LHCN-M2 (cell line): ENCODE data around the gene MSI2. TPM values are rescaled to one million over a fixed set of nuclear protein-coding genes. Genes with fewer than 3 reads are reported as not detected.

Source experiments
- DNase-seq: peaks from one replicate; pipeline ENCODE4 v3.0.0-alpha.2; 2012; ENCODE audit warnings: low read depth
- total RNA-seq: library from RNA; depleted of rRNA; stranded (reverse); fragments of >200 nt; gene quantifications from 2 replicates; pipeline ENCODE4 v1.2.3, GENCODE V29; 2014

Gene MSI2
- total RNA-seq, 1 experiment from 2014 or later = 120 TPM

- DNase-seq = no peak
Measured at GRCh38 chr17:57315061-57316015, 59.0 kb downstream of the MSI2 start.

DNA sequence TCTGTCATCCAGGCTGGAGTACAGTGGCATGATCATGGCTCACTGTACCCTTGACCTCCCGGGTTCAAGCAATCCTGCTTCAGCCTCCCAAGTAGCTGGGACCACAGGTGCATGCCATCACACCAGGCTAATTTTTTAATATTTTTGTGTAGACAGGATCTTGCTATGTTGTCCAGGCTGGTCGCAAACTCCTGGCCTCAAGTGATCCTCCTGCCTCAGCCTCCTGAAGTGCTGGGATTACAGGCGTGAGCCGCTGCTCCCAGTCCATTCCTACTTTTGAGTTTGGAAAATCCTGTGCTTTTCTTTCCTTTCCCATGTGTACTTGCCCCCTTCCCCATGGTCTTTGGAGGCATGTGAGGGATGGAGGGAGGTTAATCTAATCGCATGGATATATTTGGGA is 60.0 kb downstream of the MSI2 start:
- no peak for DNase-seq

- no peak for DNase-seq
Measured at GRCh38 chr17:57317079-57317478, 60.8 kb downstream of the MSI2 start.

DNA sequence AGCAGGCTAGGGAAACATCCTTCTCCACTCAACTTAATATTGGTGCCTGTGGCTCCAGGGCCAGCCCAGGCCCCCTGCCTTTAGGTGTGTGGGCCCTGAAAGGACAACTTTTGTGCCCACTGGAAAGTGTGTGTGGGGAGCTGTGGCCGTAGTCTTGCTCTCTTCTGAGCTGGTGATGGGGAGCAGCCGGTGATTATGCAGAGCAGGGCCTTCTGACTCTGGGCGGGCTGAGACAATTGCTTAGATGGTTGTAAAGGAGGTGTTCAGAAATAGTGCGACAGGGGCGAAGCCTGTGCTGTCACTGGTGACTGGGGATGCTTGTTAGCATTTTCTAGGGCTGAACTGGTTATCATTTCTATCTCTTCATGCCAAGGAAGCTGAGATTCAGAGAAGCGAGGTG is 62.6 kb downstream of the MSI2 start:
- no peak for DNase-seq

DNA sequence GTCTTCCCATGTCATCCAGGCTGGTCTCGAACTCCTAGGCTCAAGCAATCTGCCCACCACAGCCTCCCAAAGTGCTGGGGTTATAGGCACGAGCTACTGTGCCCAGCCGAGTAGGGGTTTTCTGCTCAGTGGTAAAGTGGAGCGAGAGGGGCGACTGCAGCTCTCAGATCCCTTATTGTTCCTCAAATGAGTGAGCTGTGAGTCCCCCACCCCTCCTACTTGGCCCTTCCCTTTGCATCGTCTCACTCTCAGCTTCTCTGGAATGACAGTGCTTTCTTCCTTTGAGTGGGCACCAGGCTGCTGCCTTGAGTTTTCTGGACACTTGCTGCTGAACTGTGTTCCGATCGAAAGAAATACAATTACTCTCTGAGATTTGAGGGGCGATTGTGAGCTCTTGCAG is 63.5 kb downstream of the MSI2 start:
- no peak for DNase-seq

DNA sequence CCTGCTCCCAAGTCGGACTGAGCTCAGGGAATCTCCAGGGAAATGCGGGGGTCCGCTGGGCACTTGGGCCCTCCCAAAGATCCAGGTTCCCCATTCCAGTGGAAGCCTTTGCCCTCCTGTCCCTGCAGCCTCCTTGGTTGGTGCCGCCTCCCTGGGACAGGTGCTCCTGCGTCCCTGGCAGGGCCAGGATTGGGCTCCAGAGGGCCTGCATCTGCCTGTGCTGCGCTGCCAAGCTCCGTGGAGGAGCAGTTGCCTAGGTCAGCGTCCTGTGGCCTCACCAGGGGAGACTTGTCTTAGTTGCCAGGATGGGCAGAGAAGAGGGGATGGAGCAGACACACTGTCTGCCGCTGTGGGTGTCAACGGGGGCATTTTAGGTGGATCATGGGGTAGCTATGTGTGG is 67.1 kb downstream of the MSI2 start:
- no peak for DNase-seq

- DNase-seq = no peak
Measured at GRCh38 chr17:57324060-57324459, 67.7 kb downstream of the MSI2 start.

DNA sequence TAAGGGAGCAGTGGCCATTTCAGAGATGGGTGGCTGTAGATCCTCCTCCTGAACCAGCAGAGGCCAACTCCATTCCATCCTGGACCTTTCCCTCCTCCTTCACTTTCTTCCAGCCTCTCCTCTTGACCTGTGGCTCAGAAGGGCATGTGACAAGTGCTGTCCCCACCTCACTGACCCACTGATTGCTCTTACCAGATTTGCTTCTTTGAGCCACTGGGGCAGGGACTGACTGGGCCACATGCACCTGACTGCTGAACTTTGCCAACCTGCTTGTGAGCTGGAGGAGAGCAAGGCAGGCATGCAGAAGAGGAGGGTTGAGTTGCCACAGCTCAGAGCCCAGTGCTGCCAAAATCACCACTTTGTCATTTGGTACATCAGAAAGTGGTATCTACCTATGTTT is 68.3 kb downstream of the MSI2 start:
- no peak for DNase-seq

DNA sequence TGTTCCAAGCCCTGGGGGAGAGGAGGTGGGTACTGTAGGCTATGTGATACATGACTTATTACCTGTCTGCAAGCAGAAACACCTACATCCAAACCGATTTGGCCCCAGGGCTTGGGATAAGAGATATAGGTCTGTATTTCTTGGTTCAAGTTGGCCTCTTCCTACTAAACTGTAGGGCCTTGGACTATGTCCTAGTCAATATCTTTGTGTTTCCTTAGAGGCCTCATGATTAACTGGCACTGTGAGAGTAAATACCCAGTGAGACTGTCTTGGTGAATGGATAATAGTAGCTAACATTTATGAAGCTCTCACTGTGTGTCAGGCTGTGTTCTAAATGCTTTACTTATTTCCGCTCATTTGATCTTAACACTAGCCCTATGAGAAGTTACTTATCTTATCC is 70.0 kb downstream of the MSI2 start:
- no peak for DNase-seq

DNA sequence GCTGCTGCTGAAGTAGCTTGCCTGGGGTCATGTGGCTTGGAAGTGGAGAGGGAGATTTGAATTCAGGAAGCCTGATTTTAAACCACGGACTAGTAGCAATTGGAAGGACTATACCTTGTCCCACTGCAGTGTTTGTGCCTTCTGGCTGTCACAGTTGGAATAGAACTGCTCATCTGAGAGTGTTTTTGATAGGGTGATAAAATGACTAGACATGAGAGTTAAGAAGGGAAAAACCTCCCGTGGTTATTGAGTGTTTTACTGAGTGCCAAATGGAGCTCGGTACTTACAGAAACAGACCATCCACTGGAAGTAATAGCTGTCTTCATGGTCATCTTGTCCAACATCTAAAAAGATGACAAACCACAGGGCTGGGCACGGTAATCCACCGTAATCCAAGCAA is 70.4 kb downstream of the MSI2 start:
- DNase-seq = no peak

- DNase-seq = no peak
Measured at GRCh38 chr17:57327176-57327970, 71.0 kb downstream of the MSI2 start.

- DNase-seq = peak; percentile 65
Measured at GRCh38 chr17:57328109-57328882, 72.0 kb downstream of the MSI2 start.

DNA sequence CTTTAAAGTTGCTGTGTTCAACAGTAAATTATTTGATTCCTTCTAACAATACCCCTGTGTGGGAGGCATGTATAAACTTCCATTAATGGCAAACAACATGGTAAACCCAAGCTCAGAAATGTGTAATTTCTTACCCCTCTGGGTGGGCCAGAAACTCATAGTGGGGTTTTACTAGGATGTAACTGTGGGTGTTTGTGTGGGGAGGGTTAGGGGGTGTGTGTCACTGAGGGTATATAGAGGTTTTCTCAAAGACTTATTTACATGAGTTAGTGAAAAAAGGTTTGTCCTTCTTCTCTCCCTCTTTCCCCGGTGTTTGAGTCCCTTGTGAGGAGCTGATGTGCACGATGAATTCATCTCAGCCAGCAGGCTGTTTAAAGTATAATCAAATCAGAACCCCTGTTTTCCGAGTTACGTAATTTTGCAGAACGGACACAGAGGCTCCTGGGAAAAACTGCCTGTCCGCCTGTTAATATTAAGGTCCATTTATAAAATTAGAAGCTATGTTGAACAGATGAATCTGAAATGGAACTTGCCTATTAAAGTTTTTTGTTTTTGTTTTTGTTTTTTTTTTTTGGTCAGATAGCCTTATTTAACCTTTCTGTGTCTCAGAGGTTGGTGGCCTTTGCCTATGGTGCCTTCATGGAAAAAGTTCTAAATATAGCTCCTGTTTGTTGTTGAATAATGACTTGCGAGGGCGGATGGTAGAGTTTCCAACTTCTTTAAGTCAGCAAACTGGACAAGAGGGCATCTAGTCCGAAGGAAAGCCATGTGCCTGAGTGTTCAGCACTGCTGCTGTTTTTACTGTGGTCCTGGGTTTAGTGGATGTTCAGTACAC is 73.3 kb downstream of the MSI2 start:
- DNase-seq = peak; percentile 21

DNA sequence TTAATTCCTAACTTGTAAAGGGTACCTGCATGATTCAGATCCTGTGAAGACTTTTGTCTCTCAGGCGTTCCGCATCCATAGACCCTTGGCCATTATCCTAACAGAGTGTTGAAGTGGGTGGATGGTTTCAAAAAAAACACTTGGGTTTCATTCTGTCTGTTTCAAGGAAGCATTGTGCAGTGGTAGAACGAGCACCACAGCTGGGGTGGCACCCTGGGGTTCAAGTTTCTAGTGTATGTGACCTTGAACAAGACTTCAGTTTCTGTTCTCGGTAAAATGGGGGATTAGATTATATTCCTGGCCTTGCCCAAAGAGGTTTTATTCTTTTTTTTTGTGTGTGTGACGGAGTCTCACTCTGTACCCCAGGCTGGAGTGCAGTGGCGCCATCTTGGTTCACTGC is 74.3 kb downstream of the MSI2 start:
- no peak for DNase-seq

DNA sequence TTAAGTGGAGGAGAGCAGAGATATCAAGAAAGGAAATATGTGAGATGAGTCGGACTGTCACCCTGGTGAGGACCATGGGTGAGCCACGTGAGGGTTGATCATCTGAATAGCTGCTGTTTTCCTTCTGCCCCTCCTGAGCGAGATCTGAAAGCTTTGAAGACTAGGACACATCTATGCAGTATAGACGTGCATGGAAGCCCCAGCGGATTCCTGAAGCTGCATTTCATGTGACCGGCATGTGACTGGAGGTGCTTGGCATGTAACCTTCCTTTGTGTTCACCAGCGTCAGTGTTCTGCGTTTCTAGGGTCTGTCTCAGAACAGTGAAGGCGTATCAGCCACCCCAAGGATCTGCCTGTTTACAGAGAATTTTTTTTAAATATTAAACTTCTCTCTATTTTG is 75.1 kb downstream of the MSI2 start:
- DNase-seq = no peak

DNA sequence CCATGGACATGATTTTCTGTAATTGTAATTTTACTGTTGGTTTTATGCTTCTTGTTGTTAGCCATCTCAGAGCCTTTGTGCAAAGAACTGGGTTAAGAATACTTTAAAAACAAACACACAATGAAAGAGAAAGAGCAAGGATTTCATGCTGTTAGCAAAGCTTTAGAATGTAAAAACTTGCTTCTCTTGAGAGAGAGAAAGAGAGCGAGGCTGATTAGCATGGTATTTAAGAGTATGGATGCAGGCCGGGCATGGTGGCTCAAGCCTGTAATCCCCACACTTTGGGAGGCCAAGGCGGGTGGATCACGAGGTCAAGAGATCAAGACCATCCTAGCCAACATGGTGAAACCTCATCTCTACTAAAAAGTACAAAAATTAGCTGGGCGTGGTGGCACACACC is 76.2 kb downstream of the MSI2 start:
- no peak for DNase-seq

DNA sequence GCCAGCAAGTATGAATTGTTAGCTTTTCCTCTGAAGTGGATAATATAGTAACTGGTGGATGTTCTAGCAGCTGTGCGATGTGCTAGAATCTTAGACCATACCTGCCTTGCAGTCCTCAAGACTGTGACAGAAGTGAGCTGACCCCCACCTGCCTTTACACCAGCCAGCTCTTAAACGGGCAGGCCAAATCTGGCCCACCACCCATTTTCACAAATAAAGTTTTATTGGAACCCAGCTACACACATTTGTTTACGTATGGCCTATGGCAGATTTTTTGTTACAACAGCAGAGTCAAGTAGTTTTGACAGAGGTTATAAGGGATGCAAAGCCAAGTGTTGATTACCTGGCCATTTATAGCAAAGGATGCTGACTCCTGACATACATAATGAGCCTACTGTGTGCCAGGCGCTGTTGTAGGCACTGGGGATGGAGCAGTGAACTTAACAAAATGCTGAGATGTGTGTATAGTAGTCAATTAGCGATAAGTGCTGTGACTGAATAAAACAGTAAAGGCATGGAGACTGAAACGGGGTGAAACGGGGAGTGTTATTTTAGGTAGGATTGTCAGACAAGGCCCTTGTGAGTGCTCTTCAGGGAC is 79.0 kb downstream of the MSI2 start:
- no peak for DNase-seq

GRCh38 chr17:57337390-57337789 is 81.1 kb downstream of the MSI2 start:
- no peak for DNase-seq

DNA sequence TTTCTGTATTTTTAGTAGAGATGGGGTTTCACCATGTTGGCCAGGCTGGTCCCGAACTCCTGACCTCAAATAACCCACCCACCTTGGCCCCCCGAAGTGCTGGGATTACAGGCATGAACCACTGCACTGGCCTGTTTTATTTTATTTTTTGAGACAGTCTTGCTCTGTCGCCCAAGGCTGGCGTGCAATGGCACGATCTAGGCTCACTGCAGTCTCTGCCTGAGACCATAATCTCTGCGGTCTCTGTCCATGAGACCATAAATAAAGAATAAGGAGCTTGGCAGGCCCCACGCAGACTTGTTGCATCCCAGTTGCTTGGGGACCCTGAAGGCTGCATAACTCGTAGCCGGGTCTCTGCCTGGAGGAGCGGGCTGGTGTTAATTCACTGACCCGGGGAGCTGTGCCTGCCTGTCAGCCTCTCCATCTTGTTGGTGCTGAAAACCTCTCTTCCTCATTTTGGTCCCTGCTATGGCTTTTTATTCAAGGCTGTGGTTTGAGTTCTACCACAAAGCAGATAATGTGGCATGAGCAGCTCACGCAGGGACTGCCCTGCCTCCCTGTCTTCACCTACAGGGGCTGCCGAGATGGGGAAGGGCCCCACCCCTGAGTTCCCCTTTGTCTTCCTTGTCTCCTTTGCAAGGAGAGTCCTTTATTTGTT is 82.1 kb downstream of the MSI2 start:
- no peak for DNase-seq
